Spleen (tissue), 7 donors: Measurements from ENCODE around the gene FAR2.

Experiments used
- POLR2AphosphoS5 ChIP-seq, 3 donors: sonication (generic); formaldehyde crosslinking; IDR thresholded peaks; one replicate each; pipeline ENCODE4 v1.5.1; 2017; ENCODE audit warnings: antibody characterized with exemption in 3 of 3
- TF ChIP-seq, protein P1 (sequence below), 11 experiments: fragments of 200-600 bp in 7 of 11; fragments of 450-650 bp in 4 of 11; sonication (generic) in 4 of 11; IDR thresholded peaks in 8 of 11; conservative IDR thresholded peaks in 3 of 11; 1 replicate in 7 of 11; 2 replicates in 4 of 11; pipeline versions ENCODE4 v1.4.0 to v1.8.0; 2016 to 2021; ENCODE audit warnings: antibody characterized with exemption in 11 of 11, inconsistent platforms in 4 of 11, mild to moderate bottlenecking in 1 of 11
- donor health status: DM: no; HTN: no; CAD: no; lungs with moderate emphysema.
- donor health status: DM: no; HTN: no; CAD: no.
- donor health status: DM: no; HTN: no; CAD: no.

DNA sequence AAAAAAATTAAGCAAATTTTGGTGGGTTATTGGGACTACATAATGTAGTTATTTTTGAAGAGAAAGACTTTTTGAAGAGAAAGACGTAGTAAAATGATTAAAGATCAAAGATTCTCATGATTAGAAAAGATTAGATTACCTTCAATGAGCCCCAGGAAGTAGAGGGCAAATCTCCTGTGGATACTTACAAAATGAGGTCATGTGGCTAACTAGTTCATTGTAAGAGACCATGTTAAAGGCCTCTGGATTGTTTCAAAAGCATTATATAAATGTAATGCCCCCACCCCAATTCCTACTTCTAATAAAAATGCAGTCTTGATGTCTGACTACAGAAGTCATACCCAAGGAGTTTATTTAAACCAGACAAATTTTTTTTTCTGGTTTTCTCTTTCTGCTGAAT is 138.5 kb downstream of the FAR2 start:
- TF ChIP-seq, protein P1, sequence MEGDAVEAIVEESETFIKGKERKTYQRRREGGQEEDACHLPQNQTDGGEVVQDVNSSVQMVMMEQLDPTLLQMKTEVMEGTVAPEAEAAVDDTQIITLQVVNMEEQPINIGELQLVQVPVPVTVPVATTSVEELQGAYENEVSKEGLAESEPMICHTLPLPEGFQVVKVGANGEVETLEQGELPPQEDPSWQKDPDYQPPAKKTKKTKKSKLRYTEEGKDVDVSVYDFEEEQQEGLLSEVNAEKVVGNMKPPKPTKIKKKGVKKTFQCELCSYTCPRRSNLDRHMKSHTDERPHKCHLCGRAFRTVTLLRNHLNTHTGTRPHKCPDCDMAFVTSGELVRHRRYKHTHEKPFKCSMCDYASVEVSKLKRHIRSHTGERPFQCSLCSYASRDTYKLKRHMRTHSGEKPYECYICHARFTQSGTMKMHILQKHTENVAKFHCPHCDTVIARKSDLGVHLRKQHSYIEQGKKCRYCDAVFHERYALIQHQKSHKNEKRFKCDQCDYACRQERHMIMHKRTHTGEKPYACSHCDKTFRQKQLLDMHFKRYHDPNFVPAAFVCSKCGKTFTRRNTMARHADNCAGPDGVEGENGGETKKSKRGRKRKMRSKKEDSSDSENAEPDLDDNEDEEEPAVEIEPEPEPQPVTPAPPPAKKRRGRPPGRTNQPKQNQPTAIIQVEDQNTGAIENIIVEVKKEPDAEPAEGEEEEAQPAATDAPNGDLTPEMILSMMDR (IDR thresholded peaks at IDR 0.05 in 8 of 11, conservative IDR thresholded peaks at IDR 0.05 in 3 of 11): no peak
- TF ChIP-seq POLR2AphosphoS5 (IDR thresholded peaks at IDR 0.05): no peak
